ENCODE measurements around the gene MYO18B.
"Not testable (repeated sequence)": the region's sequence is repeated elsewhere in the genome, so short reads cannot be mapped to it uniquely, and the experiment has no call there.

The MYO18B gene

DNA sequence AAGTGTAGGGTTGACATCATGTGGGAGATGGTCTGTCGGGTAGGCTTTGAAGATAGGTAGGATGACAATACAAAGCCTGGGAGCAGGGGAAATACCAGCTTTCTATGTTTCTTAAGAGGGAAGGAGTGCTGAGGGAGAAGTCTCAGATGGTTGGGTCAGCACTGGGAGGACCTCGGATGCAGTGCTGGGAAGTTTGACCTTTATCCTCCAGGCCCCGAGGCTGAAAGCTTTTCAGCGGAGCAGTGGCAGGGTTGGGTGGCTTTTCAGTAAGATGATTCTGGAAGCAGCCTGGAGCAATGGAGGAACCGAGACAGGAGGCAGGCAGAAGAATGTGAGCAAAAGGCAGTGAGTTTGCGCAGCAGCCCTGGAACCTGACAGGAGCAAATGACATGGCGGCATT is 43.5 kb upstream of the MYO18B start:
- no peaks in the 10 kb centered on the region for H3K9me3 ChIP-seq (ENCODE audit: control insufficient read depth, low read length)

DNA sequence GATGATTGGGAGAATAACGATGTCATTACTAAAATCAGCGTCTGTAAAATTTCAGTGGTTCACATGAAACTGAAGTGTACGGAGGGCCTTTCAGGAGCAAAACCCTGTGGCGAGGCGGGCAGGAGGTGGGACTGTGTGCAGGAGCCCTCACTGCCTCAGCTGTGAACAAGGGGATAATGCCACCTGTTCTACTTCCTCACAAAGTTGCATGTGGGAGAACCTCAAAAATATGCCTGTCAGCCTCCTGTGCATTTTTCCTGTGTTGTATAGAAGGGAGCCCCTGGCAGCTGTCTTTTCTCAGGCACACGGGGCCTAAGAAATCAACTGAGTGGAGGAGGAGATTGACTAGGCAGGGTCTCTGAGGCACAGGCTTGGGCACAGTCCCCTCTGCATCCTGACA is 43.0 kb upstream of the MYO18B start:
- Histone ChIP-seq H3K36me3 (ENCODE audit: control insufficient read depth, insufficient read depth, low read length) (no peaks in the 10 kb centered on the region), H3K27me3 (ENCODE audit: control insufficient read depth, insufficient read depth, low read length, poor library complexity, severe bottlenecking) (no peaks in the 10 kb centered on the region), H3K4me1 (ENCODE audit: control insufficient read depth, insufficient read depth, low read length) (no peaks in the 10 kb centered on the region), H3K9me3 (ENCODE audit: control insufficient read depth, low read length) (no peaks in the 10 kb centered on the region), H3K4me3 (ENCODE audit: insufficient read depth, low read depth, low read length) (no peak overlapping the region), H3K27ac (ENCODE audit: insufficient read depth, low read depth, low read length, poor library complexity, severe bottlenecking) (no peak overlapping the region)
- 94 to 95% methylated on average over 6 of the region's 6 CpGs for WGBS, 2 experiments

More for the DNA sequence above, 43.5 kb upstream of the MYO18B start:
- Histone ChIP-seq H3K27ac (ENCODE audit: insufficient read depth, low read depth, low read length, poor library complexity, severe bottlenecking) (no peak overlapping the region), H3K4me3 (ENCODE audit: insufficient read depth, low read depth, low read length) (no peak overlapping the region), H3K36me3 (ENCODE audit: control insufficient read depth, insufficient read depth, low read length) (no peaks in the 10 kb centered on the region), H3K27me3 (ENCODE audit: control insufficient read depth, insufficient read depth, low read length, poor library complexity, severe bottlenecking) (no peaks in the 10 kb centered on the region), H3K4me1 (ENCODE audit: control insufficient read depth, insufficient read depth, low read length) (no peaks in the 10 kb centered on the region)
- 90 to 91% methylated on average over 7 of the region's 7 CpGs for WGBS, 2 experiments

GRCh38 chr22:25701056-25701780 is 40.8 kb upstream of the MYO18B start:
- no peaks in the 10 kb centered on the region for H3K27me3 ChIP-seq (ENCODE audit: control insufficient read depth, insufficient read depth, low read length, poor library complexity, severe bottlenecking)
- 78 to 82% methylated on average over 13 of the region's 13 CpGs for WGBS, 2 experiments
- H3K4me1 ChIP-seq (ENCODE audit: control insufficient read depth, insufficient read depth, low read length) = no peaks in the 10 kb centered on the region
- H3K9me3 ChIP-seq (ENCODE audit: control insufficient read depth, low read length) = no peaks in the 10 kb centered on the region
- H3K4me3 ChIP-seq (ENCODE audit: insufficient read depth, low read depth, low read length) = no peak overlapping the region
- H3K27ac ChIP-seq (ENCODE audit: insufficient read depth, low read depth, low read length, poor library complexity, severe bottlenecking) = no peak overlapping the region
- no peaks in the 10 kb centered on the region for H3K36me3 ChIP-seq (ENCODE audit: control insufficient read depth, insufficient read depth, low read length)

DNA sequence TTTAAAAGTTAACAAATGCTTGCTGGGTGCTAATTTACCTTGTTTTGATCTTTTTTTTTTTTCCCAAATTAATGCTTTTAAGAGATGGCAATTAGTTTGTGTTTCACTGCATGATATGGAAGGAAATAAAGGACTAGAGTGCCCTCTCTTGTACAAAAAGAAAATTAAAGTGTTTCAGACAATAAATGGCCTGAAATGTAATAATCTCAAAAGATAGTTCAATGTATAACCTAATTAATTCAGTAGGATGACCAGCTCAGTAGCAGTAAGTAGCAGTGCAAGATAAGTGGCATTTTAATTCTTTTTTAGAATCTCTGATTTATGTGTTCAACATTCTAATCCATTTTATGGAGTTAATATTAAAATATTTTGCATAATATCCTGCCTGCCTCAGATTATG is 39.9 kb upstream of the MYO18B start:
- no peaks in the 10 kb centered on the region for H3K4me1 ChIP-seq (ENCODE audit: control insufficient read depth, insufficient read depth, low read length)
- H3K9me3 ChIP-seq (ENCODE audit: control insufficient read depth, low read length) = no peaks in the 10 kb centered on the region
- no peaks in the 10 kb centered on the region for H3K36me3 ChIP-seq (ENCODE audit: control insufficient read depth, insufficient read depth, low read length)
- no peak overlapping the region for H3K4me3 ChIP-seq (ENCODE audit: insufficient read depth, low read depth, low read length)
- H3K27ac ChIP-seq (ENCODE audit: insufficient read depth, low read depth, low read length, poor library complexity, severe bottlenecking) = no peak overlapping the region
- no peaks in the 10 kb centered on the region for H3K27me3 ChIP-seq (ENCODE audit: control insufficient read depth, insufficient read depth, low read length, poor library complexity, severe bottlenecking)

DNA sequence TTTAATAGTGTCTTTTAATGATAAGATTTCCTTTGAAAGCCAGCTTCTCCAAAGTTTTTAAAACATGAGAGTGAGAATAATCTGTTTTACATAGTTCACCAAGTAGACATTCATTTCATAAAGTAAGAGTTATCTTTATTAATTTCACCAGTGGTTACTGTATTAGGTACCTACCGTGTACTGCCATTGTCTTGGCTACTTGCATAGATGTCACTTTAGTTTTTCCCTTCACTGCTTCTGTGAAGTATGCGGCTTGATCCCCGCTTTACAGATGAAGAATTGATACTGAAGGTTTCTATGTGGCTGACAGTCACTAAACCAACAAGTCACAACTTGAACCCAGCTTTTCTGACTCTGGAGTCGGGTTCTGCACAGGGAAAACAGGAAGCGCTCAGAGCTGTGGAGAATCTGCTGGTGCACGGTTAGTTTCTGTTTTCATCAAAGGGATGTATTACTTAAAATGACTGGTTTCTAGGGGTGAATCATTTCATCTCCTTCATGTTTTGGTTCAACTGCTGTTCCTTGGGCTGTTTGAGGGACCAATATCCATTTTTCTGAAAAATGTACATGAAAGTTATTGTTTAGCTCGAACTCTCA is 39.3 kb upstream of the MYO18B start:
- H3K27ac ChIP-seq (ENCODE audit: insufficient read depth, low read depth, low read length, poor library complexity, severe bottlenecking) = no peak overlapping the region
- H3K9me3 ChIP-seq (ENCODE audit: control insufficient read depth, low read length) = no peaks in the 10 kb centered on the region
- H3K4me1 ChIP-seq (ENCODE audit: control insufficient read depth, insufficient read depth, low read length) = no peaks in the 10 kb centered on the region
- H3K4me3 ChIP-seq (ENCODE audit: insufficient read depth, low read depth, low read length) = no peak overlapping the region
- WGBS, 2 experiments = 92 to 95% methylated on average over 6 of the region's 7 CpGs
- H3K27me3 ChIP-seq (ENCODE audit: control insufficient read depth, insufficient read depth, low read length, poor library complexity, severe bottlenecking) = no peaks in the 10 kb centered on the region
- H3K36me3 ChIP-seq (ENCODE audit: control insufficient read depth, insufficient read depth, low read length) = no peaks in the 10 kb centered on the region

DNA sequence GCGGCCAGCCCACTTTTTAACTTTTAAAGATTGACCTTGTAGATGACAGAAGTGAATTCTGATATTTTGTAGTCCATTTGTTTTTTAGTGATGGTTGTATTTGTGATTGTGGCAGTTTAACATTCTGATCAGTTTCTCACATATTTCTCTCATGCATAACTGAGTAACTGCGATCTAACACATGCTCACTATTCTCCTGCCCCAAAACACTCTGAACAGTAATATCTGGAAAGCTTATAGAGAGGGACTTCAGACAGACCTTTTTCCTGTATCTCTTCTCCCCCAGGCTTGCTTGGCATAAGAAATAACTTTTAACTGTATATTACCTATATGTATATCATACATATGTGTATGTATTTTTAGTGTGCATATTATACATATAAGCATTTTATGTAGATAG is 37.3 kb upstream of the MYO18B start:
- no peaks in the 10 kb centered on the region for H3K27me3 ChIP-seq (ENCODE audit: control insufficient read depth, insufficient read depth, low read length, poor library complexity, severe bottlenecking)
- 90 to 95% methylated on average over 2 of the region's 2 CpGs for WGBS, 2 experiments
- H3K27ac ChIP-seq (ENCODE audit: insufficient read depth, low read depth, low read length, poor library complexity, severe bottlenecking) = no peak overlapping the region
- H3K4me3 ChIP-seq (ENCODE audit: insufficient read depth, low read depth, low read length) = no peak overlapping the region
- no peaks in the 10 kb centered on the region for H3K36me3 ChIP-seq (ENCODE audit: control insufficient read depth, insufficient read depth, low read length)
- H3K9me3 ChIP-seq (ENCODE audit: control insufficient read depth, low read length) = no peaks in the 10 kb centered on the region
- H3K4me1 ChIP-seq (ENCODE audit: control insufficient read depth, insufficient read depth, low read length) = no peaks in the 10 kb centered on the region

GRCh38 chr22:25706197-25706596 is 35.8 kb upstream of the MYO18B start:
- Histone ChIP-seq H3K36me3 (ENCODE audit: control insufficient read depth, insufficient read depth, low read length) (no peaks in the 10 kb centered on the region), H3K4me1 (ENCODE audit: control insufficient read depth, insufficient read depth, low read length) (no peaks in the 10 kb centered on the region), H3K27ac (ENCODE audit: insufficient read depth, low read depth, low read length, poor library complexity, severe bottlenecking) (no peak overlapping the region), H3K27me3 (ENCODE audit: control insufficient read depth, insufficient read depth, low read length, poor library complexity, severe bottlenecking) (no peaks in the 10 kb centered on the region), H3K9me3 (ENCODE audit: control insufficient read depth, low read length) (no peaks in the 10 kb centered on the region), H3K4me3 (ENCODE audit: insufficient read depth, low read depth, low read length) (no peak overlapping the region)
- 92% methylated on average over 4 of the region's 5 CpGs for WGBS, 2 experiments

GRCh38 chr22:25708430-25708829 is 33.6 kb upstream of the MYO18B start:
- 90 to 93% methylated on average over 6 of the region's 6 CpGs for WGBS, 2 experiments
- not testable (repeated sequence) for H3K36me3 ChIP-seq (ENCODE audit: control insufficient read depth, insufficient read depth, low read length); H3K9me3 ChIP-seq (ENCODE audit: control insufficient read depth, low read length)

GRCh38 chr22:25709758-25710157 is 32.2 kb upstream of the MYO18B start:
- Histone ChIP-seq H3K9me3 (ENCODE audit: control insufficient read depth, low read length) (no peaks in the 10 kb centered on the region), H3K27me3 (ENCODE audit: control insufficient read depth, insufficient read depth, low read length, poor library complexity, severe bottlenecking) (no peaks in the 10 kb centered on the region), H3K27ac (ENCODE audit: insufficient read depth, low read depth, low read length, poor library complexity, severe bottlenecking) (no peak overlapping the region), H3K4me1 (ENCODE audit: control insufficient read depth, insufficient read depth, low read length) (no peaks in the 10 kb centered on the region), H3K36me3 (ENCODE audit: control insufficient read depth, insufficient read depth, low read length) (no peaks in the 10 kb centered on the region), H3K4me3 (ENCODE audit: insufficient read depth, low read depth, low read length) (no peak overlapping the region)
- WGBS, 2 experiments = 94 to 95% methylated on average over 6 of the region's 6 CpGs

More at GRCh38 chr22:25708430-25708829, 33.6 kb upstream of the MYO18B start:
- H3K4me1 ChIP-seq (ENCODE audit: control insufficient read depth, insufficient read depth, low read length); H3K4me3 ChIP-seq (ENCODE audit: insufficient read depth, low read depth, low read length); H3K27me3 ChIP-seq (ENCODE audit: control insufficient read depth, insufficient read depth, low read length, poor library complexity, severe bottlenecking); H3K27ac ChIP-seq (ENCODE audit: insufficient read depth, low read depth, low read length, poor library complexity, severe bottlenecking): not testable (repeated sequence)

DNA sequence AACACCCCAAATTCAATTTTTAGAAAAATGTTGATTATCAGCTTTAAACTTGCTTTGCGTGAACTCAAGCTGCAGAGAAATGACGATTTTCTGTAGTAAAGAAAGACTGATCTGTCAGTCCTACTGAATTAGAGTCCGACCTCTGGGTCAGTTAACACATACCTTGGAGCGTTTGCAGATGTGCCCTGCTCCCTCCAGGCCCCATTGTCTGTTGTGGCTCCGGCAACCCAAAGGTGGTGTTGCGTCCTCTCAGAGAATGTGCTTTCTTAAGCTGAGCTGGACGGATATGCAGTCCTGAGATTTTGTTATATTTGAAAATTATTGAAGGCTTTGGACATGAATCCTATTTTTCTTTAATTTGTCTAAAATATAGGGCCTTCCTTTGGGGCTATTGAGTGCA is 31.5 kb upstream of the MYO18B start:
- 93 to 94% methylated on average over 7 of the region's 7 CpGs for WGBS, 2 experiments

More for the DNA sequence above, 31.5 kb upstream of the MYO18B start:
- Histone ChIP-seq H3K27me3 (ENCODE audit: control insufficient read depth, insufficient read depth, low read length, poor library complexity, severe bottlenecking) (no peaks in the 10 kb centered on the region), H3K4me3 (ENCODE audit: insufficient read depth, low read depth, low read length) (no peak overlapping the region), H3K27ac (ENCODE audit: insufficient read depth, low read depth, low read length, poor library complexity, severe bottlenecking) (no peak overlapping the region), H3K9me3 (ENCODE audit: control insufficient read depth, low read length) (no peaks in the 10 kb centered on the region), H3K36me3 (ENCODE audit: control insufficient read depth, insufficient read depth, low read length) (no peaks in the 10 kb centered on the region), H3K4me1 (ENCODE audit: control insufficient read depth, insufficient read depth, low read length) (no peaks in the 10 kb centered on the region)
